Brain microvascular endothelial cell (primary cell): ENCODE measurements around the gene CLEC2D.
A peak's percentile ranks its signal among the peaks of the same experiment; 100 is the strongest.
"Not testable (repeated sequence)": the region's sequence is repeated elsewhere in the genome, so short reads cannot be mapped to it uniquely, and the experiment has no call there.

ENCODE experiments used
- DNase-seq: peaks from one replicate; pipeline ENCODE4 v3.0.0-alpha.2; 2020
- H3K27ac ChIP-seq: fragments of 250-450 bp; sonication (Bioruptor Pico); 2 replicates; pipeline ENCODE4 v1.5.1; 2020; ENCODE audit warnings: mild to moderate bottlenecking, moderate library complexity
- H3K27me3 ChIP-seq: fragments of 250-450 bp; sonication (Bioruptor Pico); replicated peaks from 2 replicates; pipeline ENCODE4 v1.5.1; 2020; ENCODE audit warnings: mild to moderate bottlenecking
- H3K36me3 ChIP-seq: fragments of 250-450 bp; sonication (Bioruptor Pico); replicated peaks from 2 replicates; pipeline ENCODE4 v1.5.1; 2020; ENCODE audit warnings: mild to moderate bottlenecking
- H3K4me3 ChIP-seq: 2 replicates; pipeline ENCODE4 v1.5.1; 2011; ENCODE audit warnings: low read depth, mild to moderate bottlenecking, control low read depth, low read length, moderate library complexity
- CTCF ChIP-seq: IDR thresholded peaks from 2 replicates; pipeline ENCODE4 v1.5.1; 2011; ENCODE audit warnings: low read depth, mild to moderate bottlenecking, moderate library complexity, low read length, control low read depth, inconsistent platforms; ENCODE audit errors: missing control alignments
- in situ Hi-C: cut with HindIII; loops from 2 replicates; pipeline ENCODE4 v1.10.0; 2017; ENCODE audit warnings: low sequenced_read_pairs, low pct_ligation_motif_present

Gene CLEC2D

DNA sequence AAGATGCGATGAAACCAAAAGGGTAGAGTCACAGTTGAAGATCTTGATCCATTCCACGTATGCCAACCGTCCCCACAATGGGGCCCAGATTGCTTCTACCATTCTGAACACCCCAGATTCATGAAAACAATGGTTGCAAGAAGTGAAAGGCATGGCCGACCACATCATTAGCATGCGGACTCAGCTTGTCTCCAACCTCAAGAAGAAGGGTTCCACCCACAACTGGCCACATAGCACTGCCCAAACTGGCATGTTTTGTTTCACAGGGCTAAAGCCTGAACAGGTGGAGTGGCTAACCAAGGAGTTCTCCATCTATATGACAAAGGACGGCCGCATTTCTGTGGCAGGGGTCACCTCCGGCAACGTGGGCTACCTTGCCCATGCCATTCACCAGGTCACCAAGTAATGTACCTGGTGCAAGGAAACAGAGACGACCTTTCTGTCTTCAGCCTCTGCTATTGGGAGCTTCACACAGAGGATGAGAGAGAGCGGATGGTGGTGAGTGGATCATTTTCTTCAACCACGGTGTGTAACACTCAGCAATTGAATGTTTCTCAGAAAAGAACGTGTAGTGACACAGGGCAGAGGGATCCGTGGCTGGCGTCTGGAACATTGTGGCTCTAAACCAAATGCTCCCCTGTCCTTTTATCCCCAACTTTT, 26.8 kb upstream of the CLEC2D start:
- no peak for DNase-seq
- H3K4me3 ChIP-seq, result no peak overlapping the region
- no peak overlapping the region for H3K27ac ChIP-seq
- no peaks in the 10 kb centered on the region for H3K27me3 ChIP-seq
- no peaks in the 10 kb centered on the region for H3K36me3 ChIP-seq
- in situ Hi-C loops, result no loop called here
- no peak for TF ChIP-seq CTCF

DNA sequence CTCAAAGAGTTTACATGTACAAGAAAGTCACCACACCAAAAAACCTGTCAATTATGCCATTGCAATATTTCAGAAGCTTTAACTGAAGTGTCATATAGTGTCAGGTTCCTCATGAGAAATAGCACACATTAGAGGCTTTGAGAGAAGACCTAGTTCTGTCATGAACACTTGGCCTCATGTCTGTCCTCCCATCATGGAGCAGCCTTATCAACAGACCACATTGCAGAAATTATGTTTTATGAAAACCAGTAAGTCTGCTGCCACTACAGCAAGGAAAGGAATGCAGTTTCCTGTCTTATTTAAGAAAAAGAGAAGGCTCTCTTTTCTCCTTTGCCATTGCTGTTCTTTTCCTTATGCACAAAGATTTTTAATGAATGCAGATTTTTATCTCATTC, 26.2 kb upstream of the CLEC2D start:
- Histone ChIP-seq H3K4me3 (no peak overlapping the region), H3K36me3 (no peaks in the 10 kb centered on the region), H3K27ac (no peak overlapping the region), H3K27me3 (no peaks in the 10 kb centered on the region)
- no peak for DNase-seq
- in situ Hi-C loops, result no loop called here
- no peak for TF ChIP-seq CTCF

GRCh38 chr12:9644985-9645551, 24.4 kb upstream of the CLEC2D start:
- H3K4me3 ChIP-seq, H3K27ac ChIP-seq, in situ Hi-C loops, H3K27me3 ChIP-seq, H3K36me3 ChIP-seq: not testable (repeated sequence)
- peak; percentile 33 for DNase-seq

- Histone ChIP-seq H3K4me3 (peak overlapping the region; percentile 69), H3K27ac (peak overlapping the region; percentile 66), H3K27me3 (no peaks in the 10 kb centered on the region), H3K36me3 (no peaks in the 10 kb centered on the region)
- DNase-seq, result no peak
- in situ Hi-C loops, result no loop called here
- TF ChIP-seq CTCF, result no peak
Observed at GRCh38 chr12:9646794-9647781, 22.4 kb upstream of the CLEC2D start.

DNA sequence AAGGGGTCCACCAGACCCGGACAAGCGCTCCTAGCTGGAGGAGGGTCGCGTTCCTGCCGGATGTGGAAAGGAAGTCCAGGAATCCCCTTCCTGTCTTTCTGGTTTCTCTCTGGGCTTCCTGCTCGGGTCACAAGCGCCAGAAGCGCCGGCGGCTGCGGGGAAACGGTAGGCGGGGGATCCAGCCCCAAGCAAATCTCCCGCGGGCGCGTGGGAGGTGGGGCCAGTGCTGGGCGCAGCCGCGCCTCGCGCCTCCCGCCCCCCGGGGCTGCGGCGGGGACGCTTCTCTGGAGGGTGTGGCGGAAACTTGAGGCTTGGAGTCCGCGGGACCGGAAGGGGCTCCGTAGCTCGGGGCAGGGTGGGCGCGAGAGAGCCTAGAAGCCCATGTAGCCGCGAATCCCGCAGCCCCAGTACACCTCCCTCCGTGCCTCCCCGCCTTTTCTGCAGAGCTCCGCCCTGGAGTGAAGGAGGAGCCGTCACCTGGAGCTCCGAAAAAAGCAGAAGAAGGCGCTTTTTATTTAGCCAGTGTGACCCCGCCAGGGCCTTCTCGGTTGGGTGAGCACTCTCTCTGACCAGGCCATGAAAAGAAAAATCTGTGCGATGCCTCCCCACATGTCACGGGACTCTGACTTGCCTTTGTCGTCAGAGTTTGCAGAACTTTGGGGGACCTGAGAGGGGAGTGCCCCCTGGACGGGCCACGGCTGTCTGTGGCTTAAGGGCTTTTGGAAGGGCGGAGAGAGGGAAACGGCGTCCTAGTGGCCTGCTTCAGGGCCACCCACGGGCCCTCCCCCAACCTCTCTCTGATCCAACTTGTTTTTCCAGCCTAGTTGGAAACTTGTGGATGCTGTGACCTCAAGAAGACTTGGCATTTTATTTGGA, 21.4 kb upstream of the CLEC2D start:
- no peaks in the 10 kb centered on the region for H3K36me3 ChIP-seq
- H3K27ac ChIP-seq, result peak overlapping the region; percentile 66
- in situ Hi-C loops, result no loop called here
- TF ChIP-seq CTCF, result peak; percentile 4
- peak overlapping the region; percentile 69 for H3K4me3 ChIP-seq
- H3K27me3 ChIP-seq, result no peaks in the 10 kb centered on the region
- peak; percentile 56 for DNase-seq
